HG02885 (cell line): ENCODE measurements around the gene GTPBP8.
"Not testable (repeated sequence)": the region's sequence is repeated elsewhere in the genome, so short reads cannot be mapped to it uniquely, and the experiment has no call there.

Experiments
- ATAC-seq: cut with Tn5 transposase; IDR thresholded peaks from one replicate; pipeline ENCODE4 v1.9.1; 2021; ENCODE audit warnings: mild to moderate bottlenecking; ENCODE audit not compliant: unreplicated experiment, poor library complexity

Gene GTPBP8

GRCh38 chr3:112995800-112996199 is 5.0 kb downstream of the GTPBP8 start:
- ATAC-seq: no peak

- no peak for ATAC-seq
Observed at GRCh38 chr3:113000691-113001090, 9.9 kb downstream of the GTPBP8 start.

GRCh38 chr3:113002037-113002436 is 11.3 kb downstream of the GTPBP8 start:
- no peak for ATAC-seq

GRCh38 chr3:113002679-113003078 is 11.9 kb downstream of the GTPBP8 start:
- no peak for ATAC-seq

GRCh38 chr3:113005611-113006010 is 14.8 kb downstream of the GTPBP8 start:
- peak; percentile 81 for ATAC-seq

GRCh38 chr3:113006359-113007056 is 15.7 kb downstream of the GTPBP8 start:
- ATAC-seq: no peak

- no peak for ATAC-seq
Observed at GRCh38 chr3:113008117-113008516, 17.3 kb downstream of the GTPBP8 start.

- ATAC-seq: no peak
Observed at GRCh38 chr3:113013593-113013992, 22.8 kb downstream of the GTPBP8 start.

GRCh38 chr3:113018536-113019181 is 27.9 kb downstream of the GTPBP8 start:
- ATAC-seq: no peak

GRCh38 chr3:113019182-113020137 is 28.7 kb downstream of the GTPBP8 start:
- ATAC-seq: peak; percentile 93

- no peak for ATAC-seq
Observed at GRCh38 chr3:113021471-113021870, 30.7 kb downstream of the GTPBP8 start.

- ATAC-seq: no peak
Observed at GRCh38 chr3:113034011-113034410, 43.2 kb downstream of the GTPBP8 start.

GRCh38 chr3:113035387-113035982 is 44.7 kb downstream of the GTPBP8 start:
- ATAC-seq: peak; percentile 82

GRCh38 chr3:113038328-113038727 is 47.5 kb downstream of the GTPBP8 start:
- no peak for ATAC-seq

- no peak for ATAC-seq
Observed at GRCh38 chr3:113039546-113039945, 48.8 kb downstream of the GTPBP8 start.

- no peak for ATAC-seq
Observed at GRCh38 chr3:113040231-113040630, 49.4 kb downstream of the GTPBP8 start.

- ATAC-seq: no peak
Observed at GRCh38 chr3:113043686-113044085, 52.9 kb downstream of the GTPBP8 start.

- not testable (repeated sequence) for ATAC-seq
Observed at GRCh38 chr3:113046186-113046965, 55.6 kb downstream of the GTPBP8 start.

- ATAC-seq: peak; percentile 99
Observed at GRCh38 chr3:113051302-113051711, 60.5 kb downstream of the GTPBP8 start.
